ENCODE results near the gene ATOSA.

The ATOSA gene

GRCh38 chr15:52682781-52683180 is 3.6 kb upstream of the ATOSA start:
- H3K4me1 ChIP-seq (ENCODE audit: control insufficient read depth, insufficient read depth, low read length), result peaks cover 13% of the 10 kb centered on the region
- DNase-seq (ENCODE audit: low read depth), result no peak
- H3K27me3 ChIP-seq (replicated peaks; ENCODE audit: control insufficient read depth, insufficient read depth, low read length), result no peaks in the 10 kb centered on the region
- no peaks in the 10 kb centered on the region for H3K9me3 ChIP-seq (ENCODE audit: control insufficient read depth, low read length)
- no peaks in the 10 kb centered on the region for H3K36me3 ChIP-seq (ENCODE audit: control insufficient read depth, insufficient read depth, low read length, severe bottlenecking)
- no peak overlapping the region for H3K4me3 ChIP-seq (ENCODE audit: low read length)
- no peak overlapping the region for H3K9ac ChIP-seq (ENCODE audit: low read length)

GRCh38 chr15:52682200-52682599 is 3.0 kb upstream of the ATOSA start:
- peaks cover 14% of the 10 kb centered on the region for H3K4me1 ChIP-seq (ENCODE audit: control insufficient read depth, insufficient read depth, low read length)
- no peaks in the 10 kb centered on the region for H3K27me3 ChIP-seq (replicated peaks; ENCODE audit: control insufficient read depth, insufficient read depth, low read length)
- H3K4me3 ChIP-seq (ENCODE audit: low read length), result no peak overlapping the region
- no peak overlapping the region for H3K9ac ChIP-seq (ENCODE audit: low read length)
- DNase-seq (ENCODE audit: low read depth), result no peak
- peaks cover under 1% of the 10 kb centered on the region for H3K36me3 ChIP-seq (ENCODE audit: control insufficient read depth, insufficient read depth, low read length, severe bottlenecking)
- no peaks in the 10 kb centered on the region for H3K9me3 ChIP-seq (ENCODE audit: control insufficient read depth, low read length)

GRCh38 chr15:52681441-52681840 is 2.3 kb upstream of the ATOSA start:
- DNase-seq (ENCODE audit: low read depth), result no peak
- H3K9me3 ChIP-seq (ENCODE audit: control insufficient read depth, low read length), result no peaks in the 10 kb centered on the region
- no peaks in the 10 kb centered on the region for H3K27me3 ChIP-seq (replicated peaks; ENCODE audit: control insufficient read depth, insufficient read depth, low read length)
- no peak overlapping the region for H3K4me3 ChIP-seq (ENCODE audit: low read length)
- H3K4me1 ChIP-seq (ENCODE audit: control insufficient read depth, insufficient read depth, low read length), result peaks cover 22% of the 10 kb centered on the region
- peaks cover 8% of the 10 kb centered on the region for H3K36me3 ChIP-seq (ENCODE audit: control insufficient read depth, insufficient read depth, low read length, severe bottlenecking)
- no peak overlapping the region for H3K9ac ChIP-seq (ENCODE audit: low read length)

DNA sequence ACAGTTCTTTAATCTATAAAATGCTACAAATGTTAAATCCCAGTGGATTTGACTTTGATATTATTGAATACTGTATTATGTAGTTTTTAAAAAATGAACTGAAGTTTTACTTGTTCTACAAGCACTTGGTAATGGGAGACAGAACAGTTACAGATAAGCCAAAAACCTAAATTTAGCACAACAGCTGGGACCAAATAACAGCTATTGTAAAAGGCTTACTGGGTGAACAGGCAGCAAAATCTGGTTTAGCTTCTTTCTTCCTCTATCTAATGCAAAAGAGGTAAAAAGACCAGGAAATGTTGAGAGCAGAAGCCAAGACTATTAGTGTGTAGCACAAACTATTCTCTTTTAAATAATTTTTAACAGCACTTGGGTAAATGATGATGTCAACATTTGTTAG is 1.6 kb upstream of the ATOSA start:
- Histone ChIP-seq H3K9ac (ENCODE audit: low read length) (peak overlapping the region; percentile 98), H3K27me3 (replicated peaks; ENCODE audit: control insufficient read depth, insufficient read depth, low read length) (no peaks in the 10 kb centered on the region), H3K36me3 (ENCODE audit: control insufficient read depth, insufficient read depth, low read length, severe bottlenecking) (peaks cover 15% of the 10 kb centered on the region), H3K4me3 (ENCODE audit: low read length) (no peak overlapping the region), H3K9me3 (ENCODE audit: control insufficient read depth, low read length) (no peaks in the 10 kb centered on the region), H3K4me1 (ENCODE audit: control insufficient read depth, insufficient read depth, low read length) (peaks cover 29% of the 10 kb centered on the region)
- no peak for DNase-seq (ENCODE audit: low read depth)

GRCh38 chr15:52680041-52680391 is 828 bp upstream of the ATOSA start:
- Histone ChIP-seq H3K4me3 (ENCODE audit: low read length) (peak overlapping the region; percentile 96), H3K4me1 (ENCODE audit: control insufficient read depth, insufficient read depth, low read length) (peaks cover 29% of the 10 kb centered on the region), H3K27me3 (replicated peaks; ENCODE audit: control insufficient read depth, insufficient read depth, low read length) (no peaks in the 10 kb centered on the region), H3K9me3 (ENCODE audit: control insufficient read depth, low read length) (no peaks in the 10 kb centered on the region), H3K9ac (ENCODE audit: low read length) (peak overlapping the region; percentile 98), H3K36me3 (ENCODE audit: control insufficient read depth, insufficient read depth, low read length, severe bottlenecking) (peaks cover 20% of the 10 kb centered on the region)
- peak; percentile 72 for DNase-seq (ENCODE audit: low read depth)

DNA sequence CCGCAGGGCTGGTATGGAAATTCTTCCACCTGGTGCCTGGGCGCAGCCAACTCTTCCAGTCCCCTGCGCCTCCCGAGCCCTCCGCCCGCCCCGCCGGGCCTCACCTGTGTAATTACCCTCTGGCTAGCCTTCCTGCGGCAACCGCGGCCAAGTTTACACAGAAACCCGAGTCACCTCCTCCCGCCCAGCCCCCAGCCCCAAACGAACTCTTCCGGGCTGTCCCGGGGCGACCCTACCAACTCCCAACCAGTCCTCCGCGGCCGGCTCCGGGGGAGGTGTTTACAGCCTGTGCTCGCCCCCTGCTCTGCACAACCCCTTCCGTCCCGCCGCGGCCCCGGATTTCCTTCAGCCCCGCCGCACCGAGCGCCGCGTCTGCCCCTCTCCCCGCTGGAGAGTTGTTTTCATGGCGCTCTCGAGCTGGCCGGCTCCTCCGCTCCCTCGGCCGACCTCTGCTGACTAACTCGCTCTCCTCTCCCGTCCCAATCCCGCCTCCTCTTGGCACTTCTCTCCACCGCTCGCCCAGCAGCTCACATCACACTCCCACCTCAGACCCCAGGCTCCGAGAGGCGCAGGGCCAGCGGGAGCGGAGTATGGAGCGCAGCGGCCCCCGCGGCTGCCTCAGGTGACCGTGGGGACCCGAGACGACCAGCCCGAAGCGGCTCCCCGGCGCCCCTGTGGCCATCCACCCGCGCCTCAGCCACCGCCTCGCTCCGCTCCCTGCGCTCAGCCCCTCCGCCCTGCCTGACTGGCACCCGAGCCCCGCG is 538 bp downstream of the ATOSA start:
- H3K9ac ChIP-seq (ENCODE audit: low read length), result peak overlapping the region; percentile 98
- H3K36me3 ChIP-seq (ENCODE audit: control insufficient read depth, insufficient read depth, low read length, severe bottlenecking), result peaks cover 34% of the 10 kb centered on the region
- DNase-seq (ENCODE audit: low read depth), result peak; percentile 79
- H3K27me3 ChIP-seq (replicated peaks; ENCODE audit: control insufficient read depth, insufficient read depth, low read length), result no peaks in the 10 kb centered on the region
- peaks cover 40% of the 10 kb centered on the region for H3K4me1 ChIP-seq (ENCODE audit: control insufficient read depth, insufficient read depth, low read length)
- H3K4me3 ChIP-seq (ENCODE audit: low read length), result peak overlapping the region; percentile 96
- H3K9me3 ChIP-seq (ENCODE audit: control insufficient read depth, low read length), result no peaks in the 10 kb centered on the region

DNA sequence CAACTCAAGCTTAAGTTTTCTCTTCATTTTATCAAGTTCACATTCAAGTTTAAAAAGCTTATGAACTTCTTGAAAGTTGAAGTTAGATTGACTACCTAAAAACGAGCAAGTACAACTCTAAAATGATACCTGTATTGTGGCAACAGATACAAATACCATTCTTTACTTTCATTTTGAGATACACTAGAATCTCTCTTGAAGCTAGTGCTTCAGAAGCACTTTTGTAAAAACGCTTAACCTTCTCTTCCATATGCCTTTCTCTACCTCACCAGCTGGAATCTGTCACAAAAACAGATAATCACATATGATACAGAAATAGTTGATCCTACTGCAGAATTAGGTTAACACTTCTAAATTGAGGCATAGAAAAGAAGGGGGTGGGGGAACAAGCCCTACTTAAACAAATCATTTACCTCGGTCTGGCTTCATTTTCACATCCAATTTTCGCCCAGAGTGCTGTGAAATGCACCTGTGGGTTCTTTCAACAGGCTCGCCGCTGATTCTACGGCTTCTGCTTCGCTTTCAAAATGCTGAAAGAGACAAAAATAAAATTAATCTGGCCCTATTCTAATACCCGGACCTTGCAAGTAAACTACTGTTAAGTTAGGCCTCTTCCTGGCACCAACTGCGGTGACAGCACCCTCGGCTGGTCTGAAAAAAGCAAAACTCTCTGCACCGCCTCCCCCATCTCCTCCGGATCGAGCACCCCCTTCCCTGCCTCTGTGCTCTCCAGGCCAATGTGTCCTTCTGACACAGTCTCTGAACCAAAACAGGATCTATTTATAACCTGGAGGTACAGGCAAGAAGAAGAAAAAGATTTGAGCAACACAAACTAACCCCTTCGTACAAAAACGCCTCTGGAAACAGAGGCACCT is 1.4 kb downstream of the ATOSA start:
- H3K9ac ChIP-seq (ENCODE audit: low read length), result peak overlapping the region; percentile 98
- DNase-seq (ENCODE audit: low read depth), result peak; percentile 78

DNA sequence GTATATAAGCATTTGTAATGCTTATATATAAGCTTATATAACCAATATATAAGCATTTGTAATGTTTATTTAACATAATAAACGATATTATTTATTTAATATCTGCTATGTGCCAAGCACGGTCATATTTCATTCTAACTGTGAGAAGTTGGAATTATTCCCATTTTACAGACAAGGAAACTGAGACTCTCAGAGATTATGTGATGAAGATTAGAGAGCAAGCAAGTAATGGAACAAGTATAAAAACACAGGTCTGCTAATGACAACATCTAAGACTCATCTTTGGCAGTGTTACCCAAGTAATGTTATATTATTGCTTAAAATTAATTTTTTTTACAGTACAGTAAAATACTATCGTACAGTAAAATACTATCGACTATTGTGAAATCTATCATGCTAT is 4.4 kb downstream of the ATOSA start:
- H3K4me1 ChIP-seq (ENCODE audit: control insufficient read depth, insufficient read depth, low read length), result peaks cover 34% of the 10 kb centered on the region
- no peak for DNase-seq (ENCODE audit: low read depth)
- no peaks in the 10 kb centered on the region for H3K27me3 ChIP-seq (replicated peaks; ENCODE audit: control insufficient read depth, insufficient read depth, low read length)
- peaks cover 72% of the 10 kb centered on the region for H3K36me3 ChIP-seq (ENCODE audit: control insufficient read depth, insufficient read depth, low read length, severe bottlenecking)
- H3K9me3 ChIP-seq (ENCODE audit: control insufficient read depth, low read length), result no peaks in the 10 kb centered on the region
- peak overlapping the region; percentile 65 for H3K4me3 ChIP-seq (ENCODE audit: low read length)
- H3K9ac ChIP-seq (ENCODE audit: low read length), result no peak overlapping the region

More for the DNA sequence above, 1.4 kb downstream of the ATOSA start:
- Histone ChIP-seq H3K4me3 (ENCODE audit: low read length) (peak overlapping the region; percentile 96), H3K36me3 (ENCODE audit: control insufficient read depth, insufficient read depth, low read length, severe bottlenecking) (peaks cover 42% of the 10 kb centered on the region), H3K9me3 (ENCODE audit: control insufficient read depth, low read length) (no peaks in the 10 kb centered on the region), H3K4me1 (ENCODE audit: control insufficient read depth, insufficient read depth, low read length) (peaks cover 47% of the 10 kb centered on the region), H3K27me3 (replicated peaks; ENCODE audit: control insufficient read depth, insufficient read depth, low read length) (no peaks in the 10 kb centered on the region)

- Histone ChIP-seq H3K9me3 (ENCODE audit: control insufficient read depth, low read length) (no peaks in the 10 kb centered on the region), H3K4me1 (ENCODE audit: control insufficient read depth, insufficient read depth, low read length) (peaks cover 34% of the 10 kb centered on the region), H3K9ac (ENCODE audit: low read length) (no peak overlapping the region), H3K36me3 (ENCODE audit: control insufficient read depth, insufficient read depth, low read length, severe bottlenecking) (peaks cover 81% of the 10 kb centered on the region), H3K4me3 (ENCODE audit: low read length) (no peak overlapping the region), H3K27me3 (replicated peaks; ENCODE audit: control insufficient read depth, insufficient read depth, low read length) (no peaks in the 10 kb centered on the region)
- no peak for DNase-seq (ENCODE audit: low read depth)
Measured at GRCh38 chr15:52673734-52674133, 5.5 kb downstream of the ATOSA start.

DNA sequence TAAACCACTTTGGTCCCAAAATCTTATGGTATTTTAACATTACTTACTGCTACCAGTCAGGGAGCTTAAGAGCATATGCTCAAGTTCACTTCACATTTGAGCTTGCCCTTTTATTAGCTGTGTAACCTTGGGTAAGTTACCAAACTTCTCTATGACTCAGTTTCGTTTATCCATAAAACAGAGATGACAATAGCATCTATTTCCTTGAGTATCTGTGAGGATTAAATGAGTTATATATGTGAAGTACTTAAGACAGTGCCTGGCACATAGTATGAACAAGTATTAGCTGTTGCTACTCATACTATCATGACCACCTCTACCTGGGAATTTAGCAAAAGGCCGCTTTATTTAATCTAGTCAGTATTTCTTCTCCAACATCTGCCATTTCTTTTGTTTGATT is 5.9 kb downstream of the ATOSA start:
- Histone ChIP-seq H3K4me1 (ENCODE audit: control insufficient read depth, insufficient read depth, low read length) (peaks cover 35% of the 10 kb centered on the region), H3K9ac (ENCODE audit: low read length) (no peak overlapping the region), H3K9me3 (ENCODE audit: control insufficient read depth, low read length) (no peaks in the 10 kb centered on the region), H3K4me3 (ENCODE audit: low read length) (no peak overlapping the region), H3K36me3 (ENCODE audit: control insufficient read depth, insufficient read depth, low read length, severe bottlenecking) (peaks cover 83% of the 10 kb centered on the region), H3K27me3 (replicated peaks; ENCODE audit: control insufficient read depth, insufficient read depth, low read length) (no peaks in the 10 kb centered on the region)
- DNase-seq (ENCODE audit: low read depth), result no peak

GRCh38 chr15:52672661-52673060 is 6.5 kb downstream of the ATOSA start:
- DNase-seq (ENCODE audit: low read depth), result no peak
- H3K9me3 ChIP-seq (ENCODE audit: control insufficient read depth, low read length), result no peaks in the 10 kb centered on the region
- H3K4me1 ChIP-seq (ENCODE audit: control insufficient read depth, insufficient read depth, low read length), result peaks cover 40% of the 10 kb centered on the region
- peaks cover 90% of the 10 kb centered on the region for H3K36me3 ChIP-seq (ENCODE audit: control insufficient read depth, insufficient read depth, low read length, severe bottlenecking)
- no peak overlapping the region for H3K4me3 ChIP-seq (ENCODE audit: low read length)
- no peaks in the 10 kb centered on the region for H3K27me3 ChIP-seq (replicated peaks; ENCODE audit: control insufficient read depth, insufficient read depth, low read length)
- H3K9ac ChIP-seq (ENCODE audit: low read length), result no peak overlapping the region

Data from adipocyte (in vitro differentiated cells).